ENCODE results near the gene CAMK2D.

The CAMK2D gene

DNA sequence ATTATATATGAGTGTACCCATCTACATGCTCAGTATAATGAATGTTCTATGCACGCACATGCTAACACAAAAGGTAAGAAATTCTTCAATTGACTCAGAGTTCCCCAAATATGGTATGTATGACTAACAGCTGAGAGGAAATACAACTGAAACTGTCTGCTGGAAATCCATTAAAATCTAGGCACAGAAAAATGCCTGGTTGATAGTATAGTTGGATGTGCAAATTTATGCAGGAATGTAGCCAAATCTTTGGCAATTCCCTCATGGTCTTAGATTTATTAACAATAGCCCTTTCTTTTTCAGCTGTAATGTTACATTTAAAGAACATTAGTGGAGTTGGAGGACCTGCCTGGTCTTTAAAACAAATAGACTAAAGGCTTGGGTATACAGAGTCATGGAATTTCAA is 5.5 kb downstream of the CAMK2D start:
- H3K4me3 Mint-ChIP-seq: peak overlapping the region; percentile 62
- H3K27ac Mint-ChIP-seq: peak overlapping the region; percentile 79
- peaks cover 59% of the 10 kb centered on the region for H3K4me1 Mint-ChIP-seq (ENCODE audit: low read depth)
- no peaks in the 10 kb centered on the region for H3K9me3 Mint-ChIP-seq
- peaks cover 74% of the 10 kb centered on the region for H3K36me3 Mint-ChIP-seq (ENCODE audit: low read depth)
- H3K27me3 Mint-ChIP-seq: no peaks in the 10 kb centered on the region

DNA sequence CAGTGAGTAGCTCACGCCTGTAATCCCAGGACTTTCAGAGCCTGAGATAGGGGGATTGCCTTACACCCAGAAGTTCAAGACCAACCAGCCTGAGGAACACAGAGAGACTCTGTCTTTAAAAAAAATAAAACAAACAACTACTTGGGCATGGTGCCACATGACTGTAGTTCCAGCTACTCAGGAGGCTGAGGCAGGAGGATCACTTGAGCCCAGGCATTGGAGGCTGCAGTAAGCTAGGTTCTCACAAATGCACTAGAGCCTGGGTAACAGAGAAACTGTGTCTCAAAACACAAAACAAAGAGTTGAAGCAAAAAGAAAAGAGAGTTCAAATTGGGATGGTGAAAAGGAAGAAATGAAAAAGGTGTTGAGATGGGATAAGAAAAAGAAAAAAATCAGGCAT is 10.8 kb downstream of the CAMK2D start:
- Mint-ChIP-seq H3K4me1 (ENCODE audit: low read depth) (peaks cover 39% of the 10 kb centered on the region), H3K36me3 (ENCODE audit: low read depth) (peaks cover 67% of the 10 kb centered on the region), H3K4me3 (no peak overlapping the region), H3K9me3 (no peaks in the 10 kb centered on the region), H3K27me3 (no peaks in the 10 kb centered on the region), H3K27ac (peak overlapping the region; percentile 50)

DNA sequence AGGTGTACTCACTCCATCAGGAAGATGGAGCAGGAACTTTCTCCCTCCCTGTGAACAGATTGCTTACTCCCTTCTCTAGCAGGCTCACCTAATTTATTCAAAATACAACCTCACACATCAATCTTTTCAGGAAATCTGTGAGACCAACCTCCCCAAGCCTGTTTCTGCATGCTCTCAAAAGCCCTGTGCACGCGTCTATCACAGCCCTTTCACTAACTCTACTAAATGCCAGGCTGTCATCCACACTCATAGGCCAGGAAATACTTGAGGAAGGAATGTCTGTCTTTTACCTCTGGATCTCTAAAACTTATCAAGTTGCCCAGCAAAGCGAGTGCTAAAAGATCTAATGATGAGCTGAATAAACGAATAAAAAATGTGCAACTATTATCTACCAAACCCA is 11.2 kb downstream of the CAMK2D start:
- Mint-ChIP-seq H3K4me3 (no peak overlapping the region), H3K27ac (no peak overlapping the region), H3K4me1 (ENCODE audit: low read depth) (peaks cover 34% of the 10 kb centered on the region), H3K9me3 (no peaks in the 10 kb centered on the region), H3K27me3 (no peaks in the 10 kb centered on the region), H3K36me3 (ENCODE audit: low read depth) (peaks cover 65% of the 10 kb centered on the region)

DNA sequence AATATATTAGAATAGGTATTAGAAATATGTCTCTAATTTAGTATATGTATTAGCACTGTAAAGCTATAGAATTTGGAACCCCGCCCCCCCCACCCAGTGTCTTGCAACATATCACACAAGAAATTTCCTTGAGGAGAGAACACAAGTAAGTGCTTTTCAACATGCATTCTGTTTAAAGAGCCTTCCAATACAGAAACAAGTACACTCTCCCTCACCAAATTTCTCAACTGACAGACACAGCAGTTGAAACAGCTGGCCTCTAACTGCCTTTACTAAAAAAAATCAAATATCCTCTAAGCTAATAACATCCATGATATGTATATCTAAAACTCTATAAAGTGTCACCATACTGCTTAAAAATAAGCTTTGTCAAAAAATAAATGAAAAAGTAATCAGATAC is 12.4 kb downstream of the CAMK2D start:
- Mint-ChIP-seq H3K27ac (no peak overlapping the region), H3K4me3 (no peak overlapping the region), H3K4me1 (ENCODE audit: low read depth) (peaks cover 27% of the 10 kb centered on the region), H3K36me3 (ENCODE audit: low read depth) (peaks cover 54% of the 10 kb centered on the region), H3K9me3 (no peaks in the 10 kb centered on the region), H3K27me3 (no peaks in the 10 kb centered on the region)

DNA sequence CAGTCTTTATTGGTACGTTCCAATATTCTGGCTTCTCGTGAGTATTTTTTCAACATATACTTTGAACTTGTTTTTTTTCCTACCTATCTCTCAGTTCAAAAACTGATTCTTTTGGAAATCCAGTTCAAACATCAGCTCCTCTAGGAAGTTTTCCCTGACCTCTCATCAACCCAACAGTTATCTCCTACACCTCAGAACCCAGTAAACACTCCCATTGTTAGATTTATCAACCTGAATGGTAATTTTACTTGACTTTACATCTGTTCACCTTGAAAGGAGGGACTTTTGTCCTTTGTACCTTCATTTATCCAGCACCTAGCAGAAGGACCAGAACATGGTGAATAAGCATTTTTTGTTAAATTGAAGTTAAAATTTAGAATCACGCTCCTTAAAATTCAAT is 13.6 kb downstream of the CAMK2D start:
- Mint-ChIP-seq H3K27ac (no peak overlapping the region), H3K9me3 (no peaks in the 10 kb centered on the region), H3K36me3 (ENCODE audit: low read depth) (peaks cover 45% of the 10 kb centered on the region), H3K4me1 (ENCODE audit: low read depth) (peaks cover 22% of the 10 kb centered on the region), H3K27me3 (no peaks in the 10 kb centered on the region), H3K4me3 (no peak overlapping the region)

DNA sequence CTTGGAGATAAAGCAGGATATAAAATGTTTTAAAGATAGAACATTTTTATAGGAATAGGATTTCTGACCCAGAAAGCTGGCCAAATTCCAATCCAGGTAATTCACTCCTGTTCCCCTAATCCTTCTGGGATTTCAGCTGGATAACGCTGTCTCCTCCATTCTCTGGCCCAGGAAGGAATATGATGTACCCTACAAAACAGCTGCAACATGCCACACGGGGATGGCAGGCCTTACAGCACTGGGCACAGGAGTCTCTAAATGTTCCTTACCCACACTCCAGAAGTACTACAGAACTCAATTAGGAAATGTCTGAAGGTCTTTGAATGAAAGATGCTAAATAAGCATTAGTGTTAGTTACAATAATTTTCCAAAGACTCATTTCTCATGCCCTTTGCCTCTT is 15.8 kb downstream of the CAMK2D start:
- peaks cover 25% of the 10 kb centered on the region for H3K4me1 Mint-ChIP-seq (ENCODE audit: low read depth)
- H3K9me3 Mint-ChIP-seq: no peaks in the 10 kb centered on the region
- peaks cover 44% of the 10 kb centered on the region for H3K36me3 Mint-ChIP-seq (ENCODE audit: low read depth)
- no peaks in the 10 kb centered on the region for H3K27me3 Mint-ChIP-seq
- no peak overlapping the region for H3K4me3 Mint-ChIP-seq
- no peak overlapping the region for H3K27ac Mint-ChIP-seq

DNA sequence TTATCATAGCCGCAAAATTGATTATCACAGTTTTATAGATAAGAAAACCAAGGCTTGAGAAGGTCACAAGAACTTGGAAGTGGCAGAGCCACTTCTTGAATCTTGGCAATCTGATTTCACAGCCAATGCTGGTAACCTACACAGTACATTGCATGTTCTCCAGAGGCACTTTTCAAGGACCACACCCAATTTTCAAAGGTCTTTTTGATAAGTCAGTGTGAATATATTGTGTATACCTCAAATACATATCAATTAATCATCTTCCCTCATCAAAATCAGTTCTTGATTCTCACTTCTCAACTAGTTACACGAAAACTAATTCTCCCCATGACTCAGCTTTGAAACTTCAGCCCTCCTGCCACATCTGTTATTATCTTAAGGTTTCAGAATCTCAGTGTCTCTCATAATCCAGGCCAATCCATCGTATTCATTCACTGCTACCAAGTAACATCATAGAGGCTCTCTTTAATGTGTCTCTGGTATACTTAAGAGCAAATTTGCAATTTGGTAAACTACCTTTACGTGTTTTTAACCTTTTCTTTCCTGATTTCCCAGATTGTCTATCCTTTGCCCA is 16.8 kb downstream of the CAMK2D start:
- Mint-ChIP-seq H3K36me3 (ENCODE audit: low read depth) (peaks cover 44% of the 10 kb centered on the region), H3K27me3 (no peaks in the 10 kb centered on the region), H3K27ac (no peak overlapping the region), H3K4me1 (ENCODE audit: low read depth) (peaks cover 26% of the 10 kb centered on the region), H3K9me3 (no peaks in the 10 kb centered on the region), H3K4me3 (no peak overlapping the region)

DNA sequence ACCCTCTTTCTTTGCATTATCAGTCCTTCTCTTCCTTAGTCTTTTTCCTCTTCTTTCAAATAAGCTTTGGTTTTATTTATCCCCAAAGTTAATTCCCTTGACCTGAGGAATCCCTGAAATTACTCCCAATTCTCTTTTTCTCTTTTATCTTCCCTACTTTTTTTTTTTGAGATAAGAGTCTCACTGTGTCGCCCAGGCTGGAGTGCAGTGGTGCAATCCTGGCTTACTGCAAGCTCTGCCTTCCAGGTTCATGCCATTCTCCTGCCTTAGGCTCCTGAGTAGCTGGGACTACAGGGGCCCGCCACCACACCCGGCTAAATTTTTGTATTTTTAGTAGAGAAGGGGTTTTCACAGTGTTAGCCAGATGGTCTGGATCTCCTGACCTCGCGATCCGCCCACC is 17.8 kb downstream of the CAMK2D start:
- Mint-ChIP-seq H3K27ac (no peak overlapping the region), H3K36me3 (ENCODE audit: low read depth) (peaks cover 51% of the 10 kb centered on the region), H3K4me1 (ENCODE audit: low read depth) (peaks cover 36% of the 10 kb centered on the region), H3K27me3 (no peaks in the 10 kb centered on the region), H3K4me3 (no peak overlapping the region), H3K9me3 (no peaks in the 10 kb centered on the region)

DNA sequence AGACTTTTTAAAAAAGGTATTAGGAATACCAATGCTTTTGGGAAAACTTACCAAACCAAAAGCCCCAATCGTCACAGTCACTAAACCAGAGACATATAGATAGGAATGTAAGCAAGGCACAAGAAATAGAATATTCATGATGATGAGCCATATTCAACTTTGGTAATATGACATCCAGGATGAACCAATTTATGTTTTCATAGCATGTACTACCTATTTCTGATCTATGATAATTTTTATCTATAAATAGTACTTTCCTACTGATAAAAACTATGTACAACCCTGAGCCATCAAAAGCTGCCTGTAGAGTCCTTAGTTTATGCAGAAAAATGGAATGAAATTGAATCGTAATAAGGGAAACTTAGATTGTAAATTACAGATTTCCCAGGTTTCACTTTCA is 18.9 kb downstream of the CAMK2D start:
- H3K4me1 Mint-ChIP-seq (ENCODE audit: low read depth): peaks cover 47% of the 10 kb centered on the region
- no peaks in the 10 kb centered on the region for H3K27me3 Mint-ChIP-seq
- peaks cover 51% of the 10 kb centered on the region for H3K36me3 Mint-ChIP-seq (ENCODE audit: low read depth)
- H3K9me3 Mint-ChIP-seq: no peaks in the 10 kb centered on the region
- H3K27ac Mint-ChIP-seq: no peak overlapping the region
- no peak overlapping the region for H3K4me3 Mint-ChIP-seq

DNA sequence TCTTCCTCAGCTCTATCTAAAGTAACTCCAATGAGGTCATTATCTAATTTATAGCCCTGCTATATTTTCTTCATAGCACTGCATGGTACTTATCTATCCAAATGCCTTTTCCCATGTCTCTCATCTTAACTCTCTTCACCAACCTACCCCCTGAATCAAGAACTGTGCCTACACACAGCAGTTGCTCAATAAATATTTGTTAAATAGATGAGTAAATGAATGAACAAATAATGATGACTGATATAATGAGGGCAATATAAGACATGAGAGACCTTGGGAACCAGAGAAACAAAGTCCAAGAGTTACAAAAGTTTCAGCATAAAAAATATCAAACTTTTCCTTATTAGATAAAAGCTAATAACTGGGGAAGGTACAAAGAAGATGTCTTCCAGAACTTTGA is 19.6 kb downstream of the CAMK2D start:
- Mint-ChIP-seq H3K4me3 (no peak overlapping the region), H3K27me3 (no peaks in the 10 kb centered on the region), H3K9me3 (no peaks in the 10 kb centered on the region), H3K36me3 (ENCODE audit: low read depth) (peaks cover 52% of the 10 kb centered on the region), H3K4me1 (ENCODE audit: low read depth) (peaks cover 52% of the 10 kb centered on the region), H3K27ac (no peak overlapping the region)

DNA sequence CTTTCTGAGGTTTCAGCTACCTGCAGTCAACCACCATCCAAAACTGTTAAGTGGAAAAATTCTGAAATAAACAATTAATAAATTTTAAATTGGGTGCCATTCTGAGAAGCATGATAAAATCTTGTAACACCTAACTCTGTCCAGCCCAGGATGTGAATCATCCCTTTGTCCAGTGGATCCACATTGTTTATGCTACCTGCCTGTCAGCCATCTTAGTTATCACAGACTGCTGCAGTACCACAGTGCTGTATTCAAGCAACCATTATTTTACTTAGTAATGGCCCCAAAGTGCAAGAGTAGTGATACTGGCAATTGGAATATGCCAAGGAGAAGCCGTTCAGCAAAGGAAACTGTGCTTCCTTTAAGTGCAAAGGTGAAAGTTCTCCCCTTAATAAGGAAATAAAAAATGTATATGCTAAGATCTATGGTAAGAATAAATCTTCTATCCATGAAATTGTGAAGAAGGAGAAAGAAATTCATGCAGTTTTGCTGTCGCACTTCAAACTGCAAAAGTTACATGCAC is 20.6 kb downstream of the CAMK2D start:
- Mint-ChIP-seq H3K27ac (peak overlapping the region; percentile 19), H3K9me3 (no peaks in the 10 kb centered on the region), H3K27me3 (no peaks in the 10 kb centered on the region), H3K4me1 (ENCODE audit: low read depth) (peaks cover 62% of the 10 kb centered on the region), H3K36me3 (ENCODE audit: low read depth) (peaks cover 57% of the 10 kb centered on the region), H3K4me3 (no peak overlapping the region)

DNA sequence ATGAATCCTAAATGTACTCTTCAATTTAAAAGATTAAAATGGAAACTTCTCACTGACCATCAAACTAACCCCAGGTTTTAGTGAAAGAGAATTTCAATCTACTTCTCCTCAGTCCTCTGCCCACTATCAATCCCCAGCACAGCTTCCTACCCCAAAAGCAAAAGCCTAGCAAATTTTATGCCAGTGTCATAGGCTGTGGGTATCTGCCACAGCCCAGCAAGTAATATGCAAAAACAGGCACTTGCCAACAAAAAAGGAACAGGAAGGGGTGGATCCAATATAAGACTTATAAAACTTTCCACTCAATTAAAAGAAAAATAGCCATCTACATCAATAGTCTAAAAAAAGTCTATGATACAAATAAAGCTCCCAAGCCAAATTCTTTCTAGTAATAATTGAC is 22.3 kb downstream of the CAMK2D start:
- H3K4me1 Mint-ChIP-seq (ENCODE audit: low read depth): peaks cover 79% of the 10 kb centered on the region
- no peaks in the 10 kb centered on the region for H3K27me3 Mint-ChIP-seq
- H3K36me3 Mint-ChIP-seq (ENCODE audit: low read depth): peaks cover 69% of the 10 kb centered on the region
- H3K4me3 Mint-ChIP-seq: peak overlapping the region; percentile 30
- H3K9me3 Mint-ChIP-seq: no peaks in the 10 kb centered on the region
- peak overlapping the region; percentile 86 for H3K27ac Mint-ChIP-seq

DNA sequence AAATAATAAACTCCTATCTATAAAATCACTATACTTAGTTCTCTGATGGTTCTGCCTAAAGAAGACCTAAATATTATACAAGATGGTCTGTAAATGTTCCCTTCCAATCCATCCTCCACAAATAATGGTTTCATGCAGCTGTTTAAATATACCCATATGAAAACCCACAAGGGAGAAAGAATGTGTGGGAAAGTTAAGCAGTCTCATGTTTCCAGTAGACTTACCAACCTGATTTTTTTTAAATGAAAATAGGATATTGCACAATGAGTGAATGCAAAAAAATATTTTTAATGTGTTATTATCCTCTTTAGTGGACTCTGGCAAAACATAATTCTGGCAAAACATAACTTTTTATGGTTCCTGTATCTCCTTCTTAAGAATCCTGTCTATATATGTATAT is 23.3 kb downstream of the CAMK2D start:
- Mint-ChIP-seq H3K36me3 (ENCODE audit: low read depth) (peaks cover 75% of the 10 kb centered on the region), H3K4me1 (ENCODE audit: low read depth) (peaks cover 88% of the 10 kb centered on the region), H3K27me3 (no peaks in the 10 kb centered on the region), H3K9me3 (no peaks in the 10 kb centered on the region), H3K4me3 (no peak overlapping the region), H3K27ac (no peak overlapping the region)

DNA sequence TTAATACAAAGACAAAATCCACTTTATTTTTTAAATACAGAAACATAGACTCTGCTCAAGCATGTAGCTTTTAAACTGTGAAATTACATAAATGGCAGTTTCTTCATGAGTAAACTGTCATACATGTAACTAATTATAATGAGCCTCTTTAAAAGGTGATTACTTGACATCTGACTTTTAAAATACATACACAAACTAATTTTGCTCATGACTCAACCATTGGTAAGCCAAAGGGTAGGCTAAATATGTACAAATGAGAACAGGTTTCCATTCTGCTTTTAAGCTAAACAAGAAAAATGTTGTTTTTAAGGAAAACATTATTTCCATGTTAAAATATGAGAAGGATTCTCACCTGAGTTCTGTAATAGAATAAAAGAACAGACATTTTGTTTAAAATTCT is 27.9 kb downstream of the CAMK2D start:
- Mint-ChIP-seq H3K4me3 (no peak overlapping the region), H3K9me3 (no peaks in the 10 kb centered on the region), H3K36me3 (ENCODE audit: low read depth) (peaks cover 73% of the 10 kb centered on the region), H3K27me3 (no peaks in the 10 kb centered on the region), H3K4me1 (ENCODE audit: low read depth) (peaks cover 95% of the 10 kb centered on the region), H3K27ac (no peak overlapping the region)

DNA sequence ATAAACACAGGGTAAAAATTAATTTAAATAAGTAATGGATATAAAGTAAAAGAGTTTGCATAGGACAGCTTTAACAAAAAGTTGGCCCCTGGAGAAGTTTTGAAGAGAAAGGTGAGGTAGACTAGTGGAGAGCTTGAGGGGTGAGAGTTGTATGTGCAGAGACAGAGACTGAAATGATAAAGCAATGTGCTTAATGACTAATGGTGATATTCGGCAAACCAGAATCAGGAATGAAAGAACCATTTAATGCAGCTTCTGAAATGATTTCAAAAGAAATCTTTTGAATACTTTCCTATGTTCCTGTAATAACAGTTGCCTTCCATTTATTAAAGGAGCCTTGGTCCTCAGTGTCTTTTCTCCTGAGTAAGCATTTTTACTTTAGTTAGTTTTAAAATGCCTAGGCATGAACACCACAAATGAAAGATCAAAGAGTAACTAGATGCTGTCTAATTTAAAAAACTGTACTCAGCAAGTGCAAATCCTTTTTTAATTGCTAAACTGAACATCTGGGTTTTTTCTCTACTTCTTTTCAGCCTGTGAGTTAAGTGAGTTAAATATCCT is 28.5 kb downstream of the CAMK2D start:
- peak overlapping the region; percentile 58 for H3K27ac Mint-ChIP-seq
- no peaks in the 10 kb centered on the region for H3K9me3 Mint-ChIP-seq
- H3K36me3 Mint-ChIP-seq (ENCODE audit: low read depth): peaks cover 75% of the 10 kb centered on the region
- H3K27me3 Mint-ChIP-seq: no peaks in the 10 kb centered on the region
- no peak overlapping the region for H3K4me3 Mint-ChIP-seq
- peaks cover 95% of the 10 kb centered on the region for H3K4me1 Mint-ChIP-seq (ENCODE audit: low read depth)

All from stimulated activated naive CD8-positive, alpha-beta T cell treated with anti-CD3 and anti-CD28 coated beads, Interleukin-15, Interleukin-2, amounts not matched to agents 100 ng/mL and 50 ng/mL, for 24 hours (primary cell).